NCI-H1694 (cell line): ENCODE results near the gene GZF1.

Experiments used
- DNase-seq: peaks from one replicate; lab custom pipeline; 2025; lab: John Stamatoyannopoulos, UW

The GZF1 gene

DNA sequence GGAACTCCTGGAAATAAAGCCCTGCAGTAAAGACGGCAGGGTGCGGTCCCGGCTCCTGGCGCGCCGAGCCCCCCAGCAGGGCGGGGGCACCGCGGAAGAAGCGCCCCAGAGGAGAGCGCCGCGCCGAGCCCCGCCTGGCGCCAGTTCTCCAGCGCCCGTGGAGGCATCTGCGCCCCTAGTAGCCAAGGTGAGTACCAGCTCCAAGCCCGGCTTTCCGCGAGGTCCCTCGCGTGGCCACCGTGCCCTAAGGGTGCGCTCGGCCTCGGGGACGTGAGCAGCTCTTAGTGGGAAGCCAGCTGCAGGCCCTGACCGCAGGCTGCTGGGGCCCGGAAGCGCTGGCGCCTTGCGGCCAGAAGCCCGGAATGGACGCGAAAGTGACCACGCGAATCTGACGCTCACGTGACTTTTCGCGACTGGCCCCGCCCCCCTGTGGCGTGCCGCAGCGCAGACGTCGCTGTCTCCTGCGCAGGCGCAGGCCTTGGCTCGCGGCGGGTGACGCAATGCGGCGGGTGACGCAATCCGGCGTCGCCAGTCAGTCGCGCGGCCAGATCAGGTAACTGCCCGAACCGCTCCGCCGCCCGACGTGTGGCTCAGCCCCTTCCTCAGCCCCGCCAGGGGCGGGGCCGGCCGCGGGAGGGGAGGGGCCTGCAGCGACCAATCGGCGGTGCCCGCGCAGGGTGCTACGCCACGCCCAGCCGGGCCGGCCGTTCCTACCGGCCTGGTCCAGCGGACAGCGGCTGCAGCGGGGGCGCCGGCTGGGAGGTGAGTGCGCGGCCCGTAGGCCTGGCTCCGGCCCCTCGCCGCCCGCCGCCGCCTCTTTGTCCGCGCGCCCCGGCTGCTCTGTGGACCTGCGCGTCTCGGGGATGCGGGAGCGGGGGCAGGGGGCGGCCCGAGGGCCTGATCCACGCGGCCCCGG is at the start of gene GZF1:
Gene GZF1 (plus strand): TSS at position 707 of the 916 bp plus-strand sequence. CDS start 2,202 bp downstream, outside the sequence.
- DNase-seq, result peak; percentile 79

DNA sequence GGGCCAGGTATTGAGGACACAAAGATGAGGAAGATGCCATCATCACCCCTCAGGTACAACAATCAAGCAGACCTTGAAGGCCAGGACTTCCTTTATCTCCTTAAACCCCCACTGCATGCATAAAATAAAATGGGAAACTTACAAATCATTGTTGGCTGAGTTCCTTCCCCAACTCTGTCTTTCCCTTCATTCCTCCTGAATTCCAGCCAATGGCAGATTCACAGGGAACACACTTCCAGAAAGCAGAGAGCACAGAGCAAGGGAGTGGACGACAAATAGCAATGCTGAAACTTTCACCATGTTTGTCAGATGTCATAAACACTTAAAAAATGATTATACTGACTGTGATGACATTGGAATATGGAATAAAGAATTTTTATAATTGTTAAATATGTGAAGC is 48.7 kb upstream of the GZF1 start:
- DNase-seq, result no peak

DNA sequence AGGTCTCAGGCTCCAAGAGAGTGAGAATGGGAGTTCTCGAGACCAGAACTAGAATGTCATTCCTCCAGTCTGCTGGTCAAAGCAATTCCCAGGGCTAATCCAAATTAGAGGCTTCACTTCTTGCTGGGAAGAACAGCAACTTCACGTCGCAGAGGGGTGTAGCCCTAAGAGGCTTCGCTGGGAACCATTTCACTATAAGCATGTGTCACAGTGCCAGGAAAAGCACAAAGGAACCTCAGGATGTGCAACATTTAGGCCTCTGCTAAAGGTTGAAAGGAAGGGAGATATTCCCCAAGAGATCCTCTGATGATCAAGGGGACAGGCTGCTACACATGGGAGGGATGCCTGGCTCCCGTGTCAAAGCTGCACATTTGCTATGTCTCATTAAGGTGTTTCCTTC is 47.3 kb upstream of the GZF1 start:
- no peak for DNase-seq

DNA sequence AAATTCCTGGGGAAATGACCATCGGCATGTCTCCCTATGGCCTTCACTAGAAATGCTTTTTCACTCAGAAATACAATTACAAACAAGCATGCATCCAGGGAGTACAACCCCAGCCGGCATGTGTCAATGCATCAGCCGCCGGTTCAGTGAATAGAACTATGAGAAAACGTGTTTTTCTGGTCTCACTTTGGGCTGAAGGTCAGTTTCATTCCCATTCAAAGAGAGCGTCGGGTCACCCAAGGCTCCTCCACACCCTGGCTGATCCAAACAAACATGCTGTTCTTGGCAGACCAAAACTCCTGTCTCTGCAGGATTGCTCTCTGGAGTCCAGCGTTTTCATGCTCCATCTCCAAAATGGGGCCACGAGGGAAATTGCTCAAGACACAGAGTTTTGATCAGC is 46.9 kb upstream of the GZF1 start:
- no peak for DNase-seq

DNA sequence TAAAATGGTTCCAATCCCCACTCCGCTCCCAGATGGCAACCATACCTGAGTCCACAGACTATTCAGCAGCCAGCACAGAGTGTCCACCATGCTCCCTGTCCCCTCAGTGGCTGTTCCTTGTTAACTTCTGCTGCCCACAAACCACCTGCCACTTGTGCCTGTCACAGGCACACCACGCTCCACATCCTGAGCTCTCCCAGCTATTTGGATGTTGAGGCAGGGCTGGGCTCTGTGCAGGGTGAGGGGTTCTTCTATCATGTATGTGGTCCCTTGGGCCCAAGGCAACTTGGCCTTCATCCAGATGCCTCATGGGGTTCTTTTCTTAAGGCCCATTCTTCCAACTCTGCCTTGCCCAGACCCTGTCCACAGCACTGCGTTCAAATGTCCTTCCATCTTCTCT is 45.4 kb upstream of the GZF1 start:
- DNase-seq, result no peak

DNA sequence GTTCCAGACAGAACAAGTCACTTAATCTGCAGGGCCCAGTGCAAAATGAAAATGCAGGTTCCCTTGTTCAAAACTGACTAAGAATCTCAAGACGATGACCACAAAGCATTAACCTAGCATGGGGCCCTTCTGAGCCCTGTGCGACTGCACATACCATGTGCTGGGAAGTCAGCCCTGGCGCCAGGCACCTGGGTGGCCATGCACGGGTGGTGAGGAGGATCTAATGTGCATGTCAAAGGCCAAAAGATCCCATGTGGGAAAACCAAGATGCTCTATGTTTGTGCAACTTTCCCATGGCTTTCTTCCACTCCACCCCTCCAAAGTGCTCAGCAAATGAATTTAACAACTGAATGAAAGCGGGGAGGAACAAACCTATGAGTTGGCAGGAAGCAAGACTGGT is 44.9 kb upstream of the GZF1 start:
- DNase-seq, result no peak

DNA sequence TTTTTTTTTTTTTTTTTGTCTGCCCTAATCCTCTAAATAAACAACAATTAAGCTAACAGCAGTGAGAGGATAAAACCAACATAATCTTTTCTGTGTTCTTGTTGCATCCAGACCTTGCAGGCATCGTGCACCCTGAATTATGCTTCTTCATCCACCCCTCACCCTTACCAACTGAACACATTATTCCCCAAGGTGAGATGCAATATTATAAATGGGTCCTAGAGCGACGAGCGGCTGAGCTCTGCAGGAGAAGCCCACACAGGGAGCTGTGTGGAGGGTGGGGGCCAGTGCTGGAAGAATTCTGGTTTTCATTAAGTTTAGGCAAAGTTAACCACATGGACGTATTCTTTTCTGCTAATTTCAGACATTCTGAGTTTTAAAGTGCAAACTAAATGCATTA is 43.6 kb upstream of the GZF1 start:
- DNase-seq, result no peak

DNA sequence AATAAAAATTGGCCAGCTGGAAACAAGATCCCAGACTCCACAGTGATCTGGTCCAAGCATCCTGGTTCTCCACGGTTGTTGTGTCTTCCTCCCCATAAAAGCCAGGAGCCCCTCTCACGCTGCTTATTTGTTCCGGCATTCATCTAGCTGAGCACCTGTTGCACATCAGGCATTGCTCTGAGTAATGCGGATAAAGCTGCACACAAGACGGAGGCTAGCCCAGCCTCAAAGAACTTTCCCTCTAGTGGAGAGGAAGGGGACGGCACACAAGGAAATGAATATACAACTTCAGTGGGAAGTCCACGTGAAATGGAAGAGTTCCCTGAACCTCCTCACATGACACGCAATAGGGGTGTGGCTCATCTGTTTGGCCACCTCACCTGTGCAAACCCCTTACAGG is 41.7 kb upstream of the GZF1 start:
- no peak for DNase-seq

DNA sequence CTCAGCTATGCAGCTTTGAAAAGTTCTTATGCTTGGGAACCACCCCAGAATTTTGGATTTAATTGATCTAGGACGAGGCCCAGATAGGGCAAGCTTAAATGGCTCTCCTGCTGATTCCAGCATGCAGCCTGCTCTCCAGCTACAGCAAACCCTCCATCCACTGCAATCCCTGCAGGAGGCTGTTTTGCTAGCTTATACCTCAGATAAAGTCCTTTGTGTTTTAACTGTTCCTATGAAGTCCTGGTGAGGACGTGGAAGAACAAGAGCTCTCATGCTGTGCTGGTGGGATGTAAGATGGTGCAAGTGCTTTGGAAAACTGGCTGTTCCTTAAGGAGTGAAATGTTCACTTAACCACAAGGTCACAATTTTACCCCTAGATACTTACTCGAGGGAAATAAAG is 36.9 kb upstream of the GZF1 start:
- no peak for DNase-seq

DNA sequence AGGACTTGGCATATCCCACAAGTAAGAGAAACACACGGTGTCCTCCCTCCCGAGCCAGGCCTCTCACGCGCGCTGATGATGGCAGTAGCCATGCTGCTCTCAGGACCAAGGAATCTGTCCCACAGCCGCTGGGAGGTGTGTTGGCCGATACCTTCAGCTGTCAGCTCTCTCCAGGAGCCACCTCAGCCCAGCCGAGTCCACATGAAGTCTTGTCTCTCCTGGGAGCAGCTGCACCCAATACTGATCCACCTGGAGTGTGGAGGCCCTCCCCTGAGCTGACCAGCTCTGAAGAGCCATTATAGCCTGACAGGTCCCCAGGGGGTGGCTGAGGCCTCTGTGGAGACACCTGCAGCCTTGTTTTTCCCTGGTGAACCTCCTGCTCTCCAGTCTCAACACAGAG is 35.2 kb upstream of the GZF1 start:
- DNase-seq, result no peak

DNA sequence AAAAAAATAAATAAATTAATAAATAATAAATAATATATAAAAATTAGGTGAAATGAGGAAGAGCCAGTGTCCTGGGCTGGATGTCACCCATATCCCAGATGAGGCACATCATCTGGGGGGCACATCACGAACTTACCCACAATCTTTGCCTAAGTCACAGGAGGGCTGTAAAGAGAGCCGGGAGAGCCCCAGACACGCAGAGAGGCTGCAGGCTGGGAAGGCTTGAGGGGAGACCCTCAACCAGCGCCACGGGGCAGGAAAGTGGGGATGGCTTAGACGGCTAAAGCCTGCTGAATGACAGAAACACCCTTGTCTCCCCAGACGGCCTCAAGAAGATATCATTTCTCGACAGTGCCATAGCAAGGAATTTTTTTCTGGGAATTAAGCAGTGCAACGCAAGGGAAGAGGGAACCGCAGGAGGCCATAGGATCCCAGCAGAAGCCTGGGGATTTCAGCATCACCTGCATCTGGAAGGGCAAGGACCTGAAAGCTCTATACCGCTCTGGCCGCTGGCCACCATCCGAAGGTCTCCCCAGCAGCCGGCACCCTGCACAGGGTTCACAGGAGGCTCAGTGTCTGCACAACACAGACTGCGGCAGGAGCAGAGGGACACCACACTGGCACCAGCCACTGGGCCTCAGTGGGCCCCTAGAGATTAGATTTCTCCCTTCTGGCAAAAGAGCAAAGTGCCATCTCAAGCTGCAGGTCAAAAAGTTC is 34.2 kb upstream of the GZF1 start:
- DNase-seq, result no peak

DNA sequence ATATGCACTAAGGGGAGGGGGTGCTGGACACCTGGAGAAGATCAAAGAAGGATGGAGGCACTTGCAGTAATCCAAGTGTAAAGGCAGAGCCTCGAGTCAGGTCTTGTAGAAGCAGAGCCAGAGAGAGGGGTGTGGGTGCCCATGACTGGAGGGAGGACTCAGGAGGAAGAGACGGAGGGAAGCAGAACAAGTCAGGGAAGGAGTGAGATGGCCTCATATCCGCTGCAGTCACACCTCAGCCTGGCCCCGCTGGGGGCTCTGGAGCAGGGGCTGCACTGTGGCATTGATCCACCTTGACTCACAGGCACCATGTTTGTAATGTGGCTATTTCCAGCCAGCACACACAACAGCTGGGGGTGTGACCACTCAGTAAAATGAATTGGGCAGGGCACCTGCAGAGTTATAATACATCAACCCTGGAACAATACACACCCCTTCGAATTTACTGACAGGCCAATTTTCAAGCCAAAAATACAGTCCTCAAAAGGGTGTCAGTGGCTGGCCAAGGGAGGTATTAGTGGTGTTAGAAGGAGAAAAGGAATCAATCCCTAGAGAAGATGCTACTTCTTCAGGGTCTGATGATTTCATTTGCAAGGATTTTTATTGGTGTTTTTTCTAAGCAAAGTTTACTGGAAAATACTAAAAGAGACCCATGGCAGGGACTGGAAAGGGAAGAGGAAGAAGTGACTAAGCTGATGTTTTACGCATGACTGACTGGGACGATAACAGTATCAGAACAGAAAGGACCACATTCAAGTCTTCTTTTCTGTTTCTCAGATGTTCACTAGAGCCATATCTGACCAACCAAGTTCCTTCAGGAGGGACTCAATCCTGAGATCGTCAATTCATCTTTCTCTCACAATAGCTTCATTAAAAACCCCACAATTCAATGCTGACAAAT is 30.3 kb upstream of the GZF1 start:
- no peak for DNase-seq

DNA sequence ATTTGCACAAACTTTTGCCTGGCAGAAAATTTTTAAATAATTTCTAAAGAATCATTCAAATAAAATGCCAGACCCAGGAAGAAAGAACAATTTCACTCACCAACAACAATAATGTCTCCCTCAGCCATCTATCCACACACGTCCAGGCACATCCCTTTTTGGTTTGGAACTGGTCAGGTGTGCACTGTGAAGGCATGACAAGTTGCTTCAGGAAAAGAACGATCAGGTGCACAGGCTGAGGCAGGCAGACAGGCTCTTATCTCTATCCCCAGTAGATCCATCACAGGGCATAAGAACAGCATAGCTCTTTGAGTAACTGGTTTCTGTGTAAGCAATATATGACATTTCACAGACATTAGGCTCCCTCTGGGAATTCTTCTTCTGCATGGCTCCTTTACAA is 29.5 kb upstream of the GZF1 start:
- DNase-seq, result no peak

DNA sequence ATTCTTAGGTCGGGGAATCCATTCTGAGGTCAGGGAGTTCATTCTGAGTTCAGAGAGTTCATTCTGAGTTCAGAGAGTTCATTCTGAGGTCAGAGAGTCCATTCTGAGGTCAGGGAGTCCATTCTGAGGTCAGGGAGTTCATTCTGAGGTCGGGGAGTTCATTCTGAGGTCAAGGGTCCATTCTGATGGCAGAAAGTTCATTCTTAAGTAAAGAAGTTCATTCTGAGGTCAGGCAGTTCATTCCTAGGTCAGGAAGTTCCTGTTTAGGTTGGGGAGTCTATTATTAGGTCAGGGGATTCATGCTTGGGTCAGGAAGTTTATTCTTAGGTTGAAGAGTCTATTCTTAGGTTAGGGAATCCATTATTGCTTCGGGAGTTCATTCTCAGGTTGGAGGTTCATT is 27.9 kb upstream of the GZF1 start:
- no peak for DNase-seq

DNA sequence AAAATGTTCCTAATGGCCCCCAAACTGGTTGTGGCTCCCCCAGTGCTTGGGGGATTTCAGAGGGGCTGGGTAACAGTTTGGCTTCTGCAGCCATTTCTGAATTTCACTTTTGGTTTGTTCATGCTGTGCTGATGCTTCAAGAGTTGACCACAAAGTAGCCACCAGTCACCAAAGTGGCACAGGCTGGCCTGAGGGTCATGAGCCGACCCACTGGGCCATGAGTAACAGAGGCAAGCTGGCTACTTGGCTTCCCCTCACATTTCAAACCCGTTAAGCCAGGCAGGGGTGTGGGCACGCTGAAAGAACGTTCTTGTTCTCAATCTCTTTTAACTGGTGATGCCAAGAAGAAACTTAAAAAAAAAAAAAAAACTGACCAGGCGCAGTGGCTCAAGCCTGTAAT is 26.5 kb upstream of the GZF1 start:
- no peak for DNase-seq

DNA sequence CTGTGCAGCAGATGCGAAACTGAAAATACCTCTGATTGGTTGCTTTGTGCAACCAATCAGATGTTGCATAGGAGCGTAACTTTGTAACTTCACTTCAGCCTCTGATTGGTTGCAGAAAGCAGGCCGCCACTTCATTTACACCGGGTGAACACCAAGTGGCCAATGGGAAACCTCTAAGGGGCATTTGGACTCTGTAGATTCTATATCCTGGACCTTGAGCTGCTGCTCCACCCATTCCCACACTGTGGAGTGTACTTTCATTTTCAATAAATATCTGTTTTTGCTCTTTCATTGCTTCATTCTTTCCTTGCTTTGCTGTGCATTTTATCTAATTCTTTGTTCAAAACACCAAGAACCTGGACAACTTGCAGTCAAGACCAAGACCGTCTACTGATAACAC is 25.5 kb upstream of the GZF1 start:
- DNase-seq, result no peak

DNA sequence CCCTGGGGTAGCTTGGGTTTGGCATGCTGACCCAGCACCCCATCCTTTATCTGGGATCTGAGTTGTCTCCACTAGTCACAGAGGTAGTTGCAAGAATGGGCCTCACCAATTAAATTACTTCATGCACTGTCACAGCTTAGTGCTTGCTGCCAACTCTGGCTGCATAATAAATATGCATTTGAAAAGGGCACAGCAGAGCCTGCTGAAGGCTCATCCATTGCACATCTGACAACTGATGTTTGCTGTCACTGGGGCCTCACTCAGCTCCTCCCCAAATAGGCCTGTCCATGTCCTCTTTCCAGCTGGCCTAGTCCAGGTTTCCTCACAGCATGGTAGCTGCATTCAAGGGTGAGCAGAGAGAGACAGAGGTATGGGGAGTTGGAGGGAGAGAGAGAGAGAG is 24.7 kb upstream of the GZF1 start:
- DNase-seq, result no peak

DNA sequence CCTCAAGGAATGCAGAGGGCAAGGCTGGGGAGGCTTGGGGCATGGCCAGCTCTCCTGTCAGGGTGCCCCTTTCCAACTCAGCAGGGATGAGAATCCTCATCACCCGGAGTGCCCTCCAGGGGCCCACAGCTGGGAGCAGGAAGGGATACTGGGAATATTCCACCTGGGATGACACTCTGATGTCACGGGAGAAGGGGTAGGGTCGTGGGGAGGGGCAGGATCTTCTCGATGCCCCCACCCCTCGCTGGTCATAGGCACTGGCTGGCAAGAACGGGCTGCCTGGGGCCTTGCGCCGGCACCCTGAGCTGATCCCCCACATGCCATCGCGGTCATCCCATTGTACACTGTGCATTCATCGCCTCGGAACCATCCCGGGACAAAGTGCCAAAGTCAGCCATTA is 22.0 kb upstream of the GZF1 start:
- DNase-seq, result no peak

DNA sequence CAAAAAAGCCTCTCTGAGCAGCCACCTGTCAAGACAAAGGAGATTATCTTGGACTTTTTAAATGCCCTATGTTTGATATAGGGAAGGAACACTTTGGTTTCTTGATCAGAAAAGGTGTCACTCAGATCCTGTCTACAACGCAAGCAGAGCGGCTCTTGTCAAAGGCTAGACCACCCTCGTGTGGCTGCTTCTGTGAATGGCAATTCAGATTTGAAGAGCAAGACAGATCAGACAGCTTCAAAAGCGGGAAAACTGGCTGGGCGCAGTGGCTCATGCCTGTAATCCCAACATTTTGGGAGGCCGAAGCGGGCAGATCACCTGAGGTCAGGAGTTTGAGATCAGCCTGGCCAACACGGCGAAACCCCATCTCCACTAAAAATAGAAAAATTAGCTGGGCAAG is 21.5 kb upstream of the GZF1 start:
- peak; percentile 15 for DNase-seq

DNA sequence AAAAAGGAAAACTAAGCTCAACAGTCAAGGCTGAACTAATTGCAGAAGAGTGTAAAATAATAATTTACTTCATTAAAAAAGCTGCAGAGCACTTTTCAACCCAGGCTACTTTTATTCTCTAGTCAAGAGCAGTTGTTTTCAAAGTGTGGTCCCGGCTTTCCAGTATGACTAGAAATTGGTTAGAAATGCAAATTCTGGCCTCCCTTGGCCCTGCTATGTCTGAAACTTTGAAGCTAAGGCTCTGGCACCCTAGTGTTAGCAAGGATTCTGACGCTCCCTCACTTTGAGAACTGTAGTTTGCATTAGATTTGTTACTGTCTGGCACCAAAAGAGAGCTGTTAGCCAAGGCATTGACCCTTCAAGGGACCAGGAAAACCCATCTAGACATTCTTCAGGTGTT is 20.9 kb upstream of the GZF1 start:
- DNase-seq, result no peak

DNA sequence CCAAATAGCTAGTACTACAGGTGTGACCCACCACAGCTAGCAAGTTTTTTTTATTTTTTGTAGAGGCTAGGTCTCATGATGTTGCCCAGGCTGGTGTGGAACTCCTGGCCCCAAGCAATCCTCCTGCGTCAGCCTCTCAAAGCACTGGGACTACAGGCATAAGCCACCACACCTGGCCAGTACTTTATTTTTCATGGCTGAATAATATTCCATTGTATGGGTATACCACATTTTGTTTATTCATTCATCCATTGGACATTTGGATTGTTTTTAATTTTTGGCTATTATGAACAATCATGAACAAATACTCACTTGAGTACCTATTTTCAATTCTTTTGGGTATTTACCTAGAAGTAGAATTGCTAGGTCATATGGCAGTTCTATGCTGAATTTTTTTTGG is 18.4 kb upstream of the GZF1 start:
- no peak for DNase-seq

DNA sequence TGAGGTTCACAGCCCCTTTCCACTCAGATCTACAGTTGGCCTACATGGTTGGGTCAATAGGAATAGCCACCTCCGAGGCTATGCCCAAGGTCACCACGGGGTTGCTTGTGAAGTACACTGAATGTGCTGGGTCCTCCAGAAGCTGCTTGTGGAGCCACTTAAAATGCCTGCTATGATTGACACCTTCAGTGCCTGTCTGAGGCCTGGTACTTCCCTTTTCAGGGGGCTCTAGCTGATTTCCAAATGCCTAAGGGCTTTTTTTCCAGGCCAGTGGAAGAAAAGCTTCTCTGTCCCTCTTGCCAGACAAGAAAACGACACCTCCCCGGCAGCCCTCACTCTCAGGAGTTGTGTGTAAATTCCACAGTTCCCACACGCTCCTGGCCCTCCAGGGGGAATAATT is 17.6 kb upstream of the GZF1 start:
- DNase-seq, result no peak

DNA sequence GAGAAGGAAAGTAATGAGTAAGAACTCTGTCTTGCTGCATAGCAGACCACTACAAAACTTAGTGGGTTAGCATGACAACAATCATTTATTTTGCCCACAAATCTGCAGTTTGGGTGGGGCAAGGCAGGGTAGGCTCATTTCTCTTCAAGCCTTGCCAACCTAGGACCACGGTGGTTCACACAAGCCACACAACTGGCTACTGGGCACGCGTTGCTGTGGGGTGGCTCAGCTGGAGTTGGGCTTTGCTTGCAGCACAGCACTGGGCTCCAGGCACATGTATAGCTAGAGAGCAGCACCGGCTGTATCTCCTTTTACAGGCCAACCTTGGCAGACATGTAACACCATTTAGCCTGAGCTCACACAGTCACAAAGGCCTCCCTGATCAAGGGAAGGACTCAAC is 16.0 kb upstream of the GZF1 start:
- DNase-seq, result no peak
